ENCODE results near the gene KATNAL2. TPM values are rescaled to one million over a fixed set of nuclear protein-coding genes. Genes with fewer than 3 reads are reported as not detected.

KATNAL2 gene
- polyA plus RNA-seq, 1 donor (not counting 4 experiments of a cell fraction or from before 2014, with no cell fraction given): 1.1 TPM

- TF ChIP-seq EZH2 (IDR thresholded peaks at IDR 0.05; ENCODE audit: low read length) (no peak), CTCF (optimal IDR thresholded peaks at IDR 0.05 in 1 of 3, IDR thresholded peaks at IDR 0.05 in 1 of 3, conservative IDR thresholded peaks at IDR 0.05 in 1 of 3; ENCODE audit: extremely low read depth in 1 of 3, insufficient read depth in 2 of 3, low read length in 3 of 3) (no peak)
- H3K9me3 ChIP-seq (ENCODE audit: control insufficient read depth, low read depth, low read length): no peaks in the 10 kb centered on the region
- no peak overlapping the region for H3K9ac ChIP-seq (ENCODE audit: control insufficient read depth, extremely low read depth, insufficient read depth, low read length)
- no peaks in the 10 kb centered on the region for H4K20me1 ChIP-seq (ENCODE audit: control insufficient read depth, extremely low read depth, insufficient read depth, low read length)
- no peaks in the 10 kb centered on the region for H3K79me2 ChIP-seq (ENCODE audit: control insufficient read depth, insufficient read depth, low read length)
- no peak overlapping the region for H3K4me2 ChIP-seq (ENCODE audit: control insufficient read depth, extremely low read depth, insufficient read depth, low read depth, low read length)
- H3K9me1 ChIP-seq (ENCODE audit: control insufficient read depth, extremely low read depth, insufficient read depth, low read length): no peaks in the 10 kb centered on the region
- H3K4me3 ChIP-seq (ENCODE audit: control insufficient read depth in 2 of 3, extremely low read depth in 1 of 3, insufficient read depth in 2 of 3, low read depth in 1 of 3, low read length in 3 of 3): no peak overlapping the region
- no peaks in the 10 kb centered on the region for H3K4me1 ChIP-seq (ENCODE audit: control insufficient read depth, extremely low read depth, insufficient read depth, low read length)
- no peak for DNase-seq (ENCODE audit: low read depth, low spot score)
- no peak overlapping the region for H2AFZ ChIP-seq (ENCODE audit: control insufficient read depth, low read length)
- dilution Hi-C loops (cut with MboI; ENCODE audit: extremely low pct_ligation_motif_present, low sequenced_read_pairs): no loop called here
- no peak overlapping the region for H3K27ac ChIP-seq (ENCODE audit: control insufficient read depth, insufficient read depth, low read length)
- H3K27me3 ChIP-seq (ENCODE audit: control insufficient read depth, extremely low read depth, insufficient read depth, low read length): no peaks in the 10 kb centered on the region
- no peak for FAIRE-seq
- H3K36me3 ChIP-seq (ENCODE audit: control insufficient read depth in 2 of 2, extremely low read depth in 1 of 2, insufficient read depth in 2 of 2, low read length in 2 of 2): peaks cover 6 to 20% of the 10 kb centered on the region in 2 experiments
Measured at GRCh38 chr18:47109720-47110119, 192.3 kb downstream of the KATNAL2 start.

- Histone ChIP-seq H3K27ac (ENCODE audit: control insufficient read depth, insufficient read depth, low read length) (no peak overlapping the region), H3K79me2 (ENCODE audit: control insufficient read depth, insufficient read depth, low read length) (no peaks in the 10 kb centered on the region), H3K9ac (ENCODE audit: control insufficient read depth, extremely low read depth, insufficient read depth, low read length) (no peak overlapping the region), H3K36me3 (ENCODE audit: control insufficient read depth in 2 of 2, extremely low read depth in 1 of 2, insufficient read depth in 2 of 2, low read length in 2 of 2) (peaks cover 10 to 21% of the 10 kb centered on the region in 2 experiments), H3K9me3 (ENCODE audit: control insufficient read depth, low read depth, low read length) (no peaks in the 10 kb centered on the region), H4K20me1 (ENCODE audit: control insufficient read depth, extremely low read depth, insufficient read depth, low read length) (no peaks in the 10 kb centered on the region), H3K9me1 (ENCODE audit: control insufficient read depth, extremely low read depth, insufficient read depth, low read length) (no peaks in the 10 kb centered on the region), H3K4me2 (ENCODE audit: control insufficient read depth, extremely low read depth, insufficient read depth, low read depth, low read length) (no peak overlapping the region), H3K4me3 (ENCODE audit: control insufficient read depth in 2 of 3, extremely low read depth in 1 of 3, insufficient read depth in 2 of 3, low read depth in 1 of 3, low read length in 3 of 3) (no peak overlapping the region), H3K4me1 (ENCODE audit: control insufficient read depth, extremely low read depth, insufficient read depth, low read length) (no peaks in the 10 kb centered on the region), H2AFZ (ENCODE audit: control insufficient read depth, low read length) (no peak overlapping the region), H3K27me3 (ENCODE audit: control insufficient read depth, extremely low read depth, insufficient read depth, low read length) (no peaks in the 10 kb centered on the region)
- dilution Hi-C loops (cut with MboI; ENCODE audit: extremely low pct_ligation_motif_present, low sequenced_read_pairs): no loop called here
- no peak for FAIRE-seq
- no peak for TF ChIP-seq EZH2 (IDR thresholded peaks at IDR 0.05; ENCODE audit: low read length)
- TF ChIP-seq CTCF (optimal IDR thresholded peaks at IDR 0.05 in 1 of 3, IDR thresholded peaks at IDR 0.05 in 1 of 3, conservative IDR thresholded peaks at IDR 0.05 in 1 of 3; ENCODE audit: extremely low read depth in 1 of 3, insufficient read depth in 2 of 3, low read length in 3 of 3): no peak
- DNase-seq (ENCODE audit: low read depth, low spot score): no peak
Measured at GRCh38 chr18:47110492-47111274, 193.3 kb downstream of the KATNAL2 start.
